Posterior cingulate gyrus (tissue), 11 donors: ENCODE measurements around the gene AKAP6.

Source experiments
- DNase-seq, 10 donors: peaks; one replicate each; pipeline versions ENCODE4 v3.0.0 to v3.0.0-alpha.2; 2020 to 2021; ENCODE audit warnings: mixed read lengths in 3 of 10
- intact Hi-C: fragments of 100-400 bp; cut with DNase I; formaldehyde crosslinking; loops from one replicate; pipeline ENCODE4 v1.15.1; 2023

The AKAP6 gene

GRCh38 chr14:32331206-32331605, 2.1 kb downstream of the AKAP6 start:
- peak in 4 of 10 donors; percentile 14 to 77 (median 18) for DNase-seq
- intact Hi-C loops: no loop called here

DNA sequence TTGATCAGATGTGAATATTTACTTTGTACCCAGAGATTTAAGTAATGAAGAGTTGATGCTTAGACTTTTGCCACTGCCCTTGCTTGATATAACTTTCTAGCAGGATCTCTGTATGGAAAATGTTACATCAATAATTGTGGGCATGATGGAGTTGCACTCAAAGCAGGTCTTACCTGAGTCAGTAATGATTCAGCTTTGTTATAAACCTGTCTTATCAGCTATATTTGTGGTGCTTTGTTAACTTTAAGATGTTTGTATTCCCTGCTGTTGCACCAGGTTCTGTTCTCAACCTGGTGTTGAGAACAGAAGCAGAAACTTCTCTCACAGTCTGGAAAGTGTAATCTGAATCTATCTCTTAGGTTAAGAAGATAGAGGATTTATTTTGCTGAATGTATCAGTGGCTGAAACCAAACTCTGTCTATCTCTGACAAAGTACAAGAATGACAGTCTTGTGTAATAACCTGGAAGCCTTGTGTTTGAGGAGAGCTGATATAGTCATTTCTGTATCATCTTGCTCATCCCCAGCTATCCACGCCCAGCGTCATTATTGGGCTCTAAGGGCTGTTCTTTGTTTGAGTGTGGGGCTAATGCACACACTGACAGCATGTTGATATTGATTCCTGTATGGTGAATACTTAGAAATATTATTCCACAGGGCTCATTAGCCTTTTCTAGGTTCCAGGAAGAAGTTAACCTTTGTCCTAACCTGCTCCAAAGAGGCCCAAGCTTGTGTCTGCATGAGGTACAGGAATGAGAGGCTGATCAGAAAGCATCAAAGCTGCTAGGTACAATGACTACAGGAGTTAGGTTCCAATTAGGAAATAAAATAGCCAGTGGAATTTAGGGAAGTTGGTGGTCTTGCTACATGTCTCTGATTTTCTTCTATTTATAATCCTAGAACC, 3.6 kb downstream of the AKAP6 start:
- intact Hi-C loops: no loop called here
- no peak for DNase-seq

DNA sequence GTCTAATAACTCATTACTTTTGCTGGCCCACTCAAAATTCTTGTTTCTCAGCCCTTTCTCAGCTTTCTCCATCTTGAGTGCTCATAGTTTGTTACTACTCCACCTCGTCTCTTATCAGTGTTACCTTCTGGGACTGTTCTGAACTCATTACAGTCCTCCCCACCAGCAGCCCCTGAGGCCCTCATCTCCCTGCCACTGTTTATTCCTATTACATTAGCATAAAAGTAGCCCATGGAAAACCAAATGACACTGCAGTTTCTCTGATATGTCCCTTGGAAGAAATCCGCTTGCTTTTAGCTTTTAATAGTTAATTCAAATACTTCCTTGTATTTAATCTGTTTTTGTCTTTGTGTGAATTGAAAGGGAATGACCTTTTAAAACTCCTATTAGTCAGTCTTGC, 7.6 kb downstream of the AKAP6 start:
- DNase-seq: no peak
- intact Hi-C loops: no loop called here

- intact Hi-C loops: no loop called here
- no peak for DNase-seq
Observed at GRCh38 chr14:32337759-32338158, 8.7 kb downstream of the AKAP6 start.

DNA sequence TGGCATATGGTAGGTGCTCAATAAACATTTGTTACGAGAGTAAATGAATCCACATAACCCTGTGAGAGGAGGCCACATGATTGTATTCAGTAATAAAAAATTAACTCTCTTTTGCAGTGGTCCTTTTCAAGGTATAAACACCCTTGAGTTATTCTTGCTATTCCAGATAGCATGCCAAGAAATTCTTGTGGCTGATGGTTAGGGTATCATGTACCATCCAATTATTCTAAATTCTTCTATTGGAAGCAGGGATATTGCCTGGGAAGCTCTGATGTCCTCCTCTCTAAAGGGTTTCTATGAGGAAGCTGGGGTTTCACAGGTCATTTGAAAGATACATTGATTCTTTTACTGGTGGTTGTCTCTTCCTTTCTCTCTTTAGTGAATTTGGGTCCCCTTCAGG, 10.1 kb downstream of the AKAP6 start:
- intact Hi-C loops: no loop called here
- no peak for DNase-seq

GRCh38 chr14:32341947-32342846, 13.1 kb downstream of the AKAP6 start:
- intact Hi-C loops: no loop called here
- no peak for DNase-seq

GRCh38 chr14:32342847-32343194, 13.7 kb downstream of the AKAP6 start:
- intact Hi-C loops: no loop called here
- DNase-seq: no peak

DNA sequence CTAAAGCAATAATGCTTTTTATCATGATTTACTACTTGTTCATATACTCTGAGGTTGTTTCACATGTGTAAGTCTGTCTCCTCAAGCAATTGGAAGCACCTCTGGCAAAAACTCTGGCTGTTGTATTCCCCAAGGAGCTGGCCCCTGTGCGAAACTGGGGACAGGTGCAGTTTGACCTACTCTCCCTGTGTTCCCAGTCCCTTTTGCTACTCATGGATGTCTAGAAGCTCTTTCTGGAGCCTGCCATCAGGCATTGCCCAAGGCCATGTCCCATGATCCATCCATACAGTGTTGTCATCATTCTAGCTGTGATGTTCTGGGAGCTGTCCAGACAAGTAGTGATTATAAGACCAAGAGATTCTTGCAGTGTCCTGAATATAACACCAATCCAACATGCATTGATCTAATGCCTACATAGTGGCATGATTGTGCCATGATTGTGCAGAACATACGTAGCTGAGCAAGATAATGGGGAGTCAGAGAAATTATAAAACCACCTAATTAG, 14.9 kb downstream of the AKAP6 start:
- intact Hi-C loops: no loop called here
- DNase-seq: no peak

DNA sequence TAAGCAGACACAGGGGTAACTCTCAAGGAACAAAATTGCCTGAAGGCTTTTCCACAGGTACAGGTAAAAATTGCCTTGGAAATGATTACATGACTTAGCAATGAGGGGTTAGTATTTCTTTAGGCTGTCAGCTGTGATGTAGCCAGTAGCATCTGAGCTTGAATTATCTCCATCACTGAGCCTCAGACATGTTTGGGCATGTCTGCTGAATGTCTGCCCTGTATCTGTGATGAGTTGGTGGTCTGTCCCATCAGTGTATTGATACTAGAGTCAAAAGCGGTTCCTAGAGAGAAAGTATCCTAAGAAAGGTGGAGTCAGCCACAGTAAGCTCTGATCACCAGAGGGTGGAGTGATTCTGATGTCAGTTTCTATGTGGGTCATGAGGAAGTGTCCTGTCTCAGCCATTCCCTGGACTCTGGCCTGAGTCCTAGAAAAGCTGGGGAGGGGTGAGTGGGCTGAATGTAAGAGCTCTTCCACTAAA, 16.3 kb downstream of the AKAP6 start:
- DNase-seq: no peak

DNA sequence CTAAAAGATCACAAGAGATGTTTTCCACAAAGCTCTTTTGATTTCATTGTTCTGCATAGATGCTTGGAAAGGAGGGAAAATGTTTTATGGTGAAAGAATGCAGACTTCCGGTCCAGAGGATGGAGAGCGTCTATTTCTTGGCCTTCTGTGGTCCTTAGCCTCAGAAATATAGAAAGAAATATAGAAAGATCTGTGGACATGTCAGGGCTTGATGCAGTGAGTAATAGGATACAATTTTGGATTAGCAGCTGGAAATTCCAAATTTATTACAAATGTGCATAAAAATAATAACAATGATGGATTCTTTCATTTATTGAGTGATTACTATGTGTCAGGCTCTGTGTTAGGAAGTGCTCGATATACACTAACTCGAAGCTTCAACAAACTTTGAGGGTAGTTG, 20.2 kb downstream of the AKAP6 start:
- DNase-seq: no peak
- intact Hi-C loops: no loop called here

More for the DNA sequence above, 16.3 kb downstream of the AKAP6 start:
- intact Hi-C loops: no loop called here

GRCh38 chr14:32350020-32350419, 20.9 kb downstream of the AKAP6 start:
- DNase-seq: no peak
- intact Hi-C loops: no loop called here

DNA sequence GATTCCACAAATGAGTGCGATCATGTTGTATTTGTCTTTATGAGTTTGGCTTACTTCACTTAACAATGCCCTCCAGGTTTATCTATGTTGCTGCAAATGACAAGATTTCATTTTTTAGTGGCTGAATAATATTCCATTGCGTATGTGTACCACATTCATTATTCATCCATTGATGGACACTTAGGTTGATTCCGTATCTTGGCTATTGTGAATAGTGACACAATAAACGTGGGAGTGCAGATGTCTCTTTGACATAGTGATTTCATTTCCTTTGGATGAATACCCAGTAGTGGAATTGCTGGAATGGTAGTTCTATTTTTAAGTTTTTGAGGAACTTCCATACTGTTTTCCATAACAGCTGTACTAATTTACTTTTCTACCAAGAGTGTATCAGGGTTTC, 23.5 kb downstream of the AKAP6 start:
- DNase-seq: no peak
- intact Hi-C loops: no loop called here

- no peak for DNase-seq
- intact Hi-C loops: no loop called here
Observed at GRCh38 chr14:32354716-32355115, 25.6 kb downstream of the AKAP6 start.

DNA sequence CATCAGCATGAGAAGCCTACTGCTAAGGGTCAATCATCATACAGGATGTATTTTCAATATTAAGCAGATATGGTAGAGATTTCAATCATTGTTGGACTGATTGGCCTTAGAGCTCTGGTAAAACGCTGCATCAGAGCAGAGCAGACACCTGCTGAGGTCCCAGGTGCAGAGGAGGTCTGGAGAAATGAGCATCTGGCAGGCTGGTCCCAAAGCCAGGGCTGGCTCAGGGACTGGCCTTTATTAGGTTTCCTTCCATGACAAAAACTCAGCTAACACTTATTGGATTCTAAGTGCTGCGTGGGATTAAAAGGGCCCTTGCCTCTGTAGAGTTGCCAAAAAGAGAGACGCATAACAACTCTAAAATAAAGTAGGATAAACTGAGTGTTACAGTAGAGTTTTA, 29.7 kb downstream of the AKAP6 start:
- intact Hi-C loops: no loop called here

DNA sequence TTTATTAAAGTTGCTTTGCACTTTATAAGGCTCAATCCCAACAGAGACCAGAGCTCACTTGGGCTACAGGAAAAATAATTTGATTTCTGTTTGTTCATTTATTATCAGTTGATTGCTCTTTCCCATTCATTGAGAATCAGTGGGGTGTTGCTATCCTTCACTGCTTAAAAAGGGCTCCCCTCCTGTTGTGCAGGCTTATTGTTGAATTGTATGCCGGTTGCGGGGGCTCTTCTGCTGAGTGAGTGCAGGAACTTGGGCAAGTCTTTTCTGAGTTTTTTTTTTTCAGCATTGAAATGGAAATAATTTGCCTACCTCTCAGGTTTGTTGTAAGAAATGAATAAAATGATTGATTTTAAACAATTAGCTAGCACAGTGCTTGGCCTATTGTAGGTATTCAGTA, 32.6 kb downstream of the AKAP6 start:
- intact Hi-C loops: loop anchor here (10.0 kb wide), 1 partner anchor 153 kb away; no protein-coding TSS in a partner anchor

More for the DNA sequence above, 29.7 kb downstream of the AKAP6 start:
- no peak for DNase-seq

GRCh38 chr14:32363761-32364160, 34.7 kb downstream of the AKAP6 start:
- intact Hi-C loops: loop anchor here (10.0 kb wide), 1 partner anchor 151 kb away; no protein-coding TSS in a partner anchor
- no peak for DNase-seq

More for the DNA sequence above, 32.6 kb downstream of the AKAP6 start:
- DNase-seq: no peak

- intact Hi-C loops: loop anchor here (10.0 kb wide), 1 partner anchor 150 kb away; no protein-coding TSS in a partner anchor
- no peak for DNase-seq
Observed at GRCh38 chr14:32364941-32365340, 35.8 kb downstream of the AKAP6 start.

GRCh38 chr14:32366256-32366879, 37.3 kb downstream of the AKAP6 start:
- intact Hi-C loops: loop anchor here (2.0 to 10.0 kb wide), 2 partner anchors 114 to 148 kb away; no protein-coding TSS in a partner anchor
- DNase-seq: peak in 9 of 10 donors; percentile 32 to 90 (median 55)

GRCh38 chr14:32366986-32367385, 37.9 kb downstream of the AKAP6 start:
- intact Hi-C loops: loop anchor here (2.0 to 10.0 kb wide), 2 partner anchors 114 to 148 kb away; no protein-coding TSS in a partner anchor
- DNase-seq: no peak

- DNase-seq: no peak
- intact Hi-C loops: loop anchor here (2.0 to 10.0 kb wide), 2 partner anchors 115 to 147 kb away; no protein-coding TSS in a partner anchor
Observed at GRCh38 chr14:32367516-32367915, 38.4 kb downstream of the AKAP6 start.
